ENCODE data around the gene USP32.

The USP32 gene

GRCh38 chr17:60173304-60173819 is 218.6 kb downstream of the USP32 start:
- DNase-seq (ENCODE audit: low spot score), result no peak

GRCh38 chr17:60171753-60172079 is 220.2 kb downstream of the USP32 start:
- DNase-seq (ENCODE audit: low spot score), result no peak

- DNase-seq (ENCODE audit: low spot score), result no peak
These were observed 220.8 kb downstream of the USP32 start for GRCh38 chr17:60170835-60171752.

GRCh38 chr17:60169921-60170817 is 221.8 kb downstream of the USP32 start:
- no peak for DNase-seq (ENCODE audit: low spot score)

GRCh38 chr17:60168654-60169053 is 223.3 kb downstream of the USP32 start:
- DNase-seq (ENCODE audit: low spot score), result no peak

- peak; percentile 19 for DNase-seq (ENCODE audit: low spot score)
These were observed 224.7 kb downstream of the USP32 start for GRCh38 chr17:60167065-60167741.

GRCh38 chr17:60165971-60166370 is 226.0 kb downstream of the USP32 start:
- peak; percentile 25 for DNase-seq (ENCODE audit: low spot score)

- peak; percentile 28 for DNase-seq (ENCODE audit: low spot score)
These were observed 226.7 kb downstream of the USP32 start for GRCh38 chr17:60165223-60165622.

- DNase-seq (ENCODE audit: low spot score), result no peak
These were observed 227.2 kb downstream of the USP32 start for GRCh38 chr17:60164697-60165096.

- DNase-seq (ENCODE audit: low spot score), result no peak
These were observed 227.8 kb downstream of the USP32 start for GRCh38 chr17:60164164-60164563.

GRCh38 chr17:60163108-60163784 is 228.7 kb downstream of the USP32 start:
- peak; percentile 50 for DNase-seq (ENCODE audit: low spot score)

- peak; percentile 67 for DNase-seq (ENCODE audit: low spot score)
These were observed 230.2 kb downstream of the USP32 start for GRCh38 chr17:60161598-60162330.

- DNase-seq (ENCODE audit: low spot score), result peak; percentile 45
These were observed 231.0 kb downstream of the USP32 start for GRCh38 chr17:60160829-60161501.

- peak; percentile 39 for DNase-seq (ENCODE audit: low spot score)
These were observed 232.5 kb downstream of the USP32 start for GRCh38 chr17:60159479-60159866.

- peak; percentile 27 for DNase-seq (ENCODE audit: low spot score)
These were observed 233.0 kb downstream of the USP32 start for GRCh38 chr17:60158751-60159478.

GRCh38 chr17:60157487-60158040 is 234.4 kb downstream of the USP32 start:
- DNase-seq (ENCODE audit: low spot score), result no peak

GRCh38 chr17:60156746-60157145 is 235.2 kb downstream of the USP32 start:
- no peak for DNase-seq (ENCODE audit: low spot score)

GRCh38 chr17:60155815-60156214 is 236.1 kb downstream of the USP32 start:
- DNase-seq (ENCODE audit: low spot score), result no peak

- DNase-seq (ENCODE audit: low spot score), result no peak
These were observed 236.5 kb downstream of the USP32 start for GRCh38 chr17:60155427-60155814.

All from HuH-7.5 (cell line).